Ureter (tissue), 1 donor: ENCODE measurements around the gene CACNA1C. TPM values are rescaled to one million over a fixed set of nuclear protein-coding genes. Genes with fewer than 3 reads are reported as not detected.

Experiments
- DNase-seq: peaks from one replicate; pipeline ENCODE4 v3.0.0-alpha.2; 2020; ENCODE audit warnings: low spot score
- total RNA-seq: library from RNA; stranded (reverse); gene quantifications from one replicate; pipeline ENCODE4 v1.2.4, GENCODE V29; 2023
- donor health status: DM: yes; HTN: yes; CAD: no.

The CACNA1C gene
- total RNA-seq, 1 donor from 2014 or later = 30.1 TPM

DNA sequence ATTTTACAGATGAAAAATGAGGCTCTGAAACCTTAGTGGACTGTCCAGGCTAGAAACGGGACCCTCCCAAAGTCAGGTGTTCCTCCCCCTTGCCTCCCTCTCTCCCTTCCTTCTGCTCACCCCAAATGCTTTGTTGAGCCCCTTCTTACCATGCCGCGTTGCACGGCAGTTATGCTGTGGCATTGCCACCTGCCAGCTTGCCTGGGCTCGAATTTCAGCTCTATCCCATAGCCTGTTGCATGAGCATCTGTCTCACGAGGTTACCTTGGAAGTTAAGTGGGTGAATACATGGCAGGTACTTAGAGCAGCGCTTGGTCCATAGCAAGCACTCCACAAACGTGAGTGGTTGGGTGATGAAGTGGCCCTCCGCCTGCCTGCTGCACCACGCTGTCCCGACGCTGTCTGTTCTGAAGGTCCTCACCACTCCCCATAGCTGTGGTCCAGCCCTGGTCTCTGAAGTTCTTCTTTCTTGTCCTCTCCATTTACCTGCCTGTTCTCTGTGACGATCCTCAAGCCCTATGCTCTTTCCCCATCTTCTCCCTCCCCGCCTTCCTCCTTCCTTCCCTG lies 269.9 kb downstream of the CACNA1C start:
- DNase-seq = no peak

DNA sequence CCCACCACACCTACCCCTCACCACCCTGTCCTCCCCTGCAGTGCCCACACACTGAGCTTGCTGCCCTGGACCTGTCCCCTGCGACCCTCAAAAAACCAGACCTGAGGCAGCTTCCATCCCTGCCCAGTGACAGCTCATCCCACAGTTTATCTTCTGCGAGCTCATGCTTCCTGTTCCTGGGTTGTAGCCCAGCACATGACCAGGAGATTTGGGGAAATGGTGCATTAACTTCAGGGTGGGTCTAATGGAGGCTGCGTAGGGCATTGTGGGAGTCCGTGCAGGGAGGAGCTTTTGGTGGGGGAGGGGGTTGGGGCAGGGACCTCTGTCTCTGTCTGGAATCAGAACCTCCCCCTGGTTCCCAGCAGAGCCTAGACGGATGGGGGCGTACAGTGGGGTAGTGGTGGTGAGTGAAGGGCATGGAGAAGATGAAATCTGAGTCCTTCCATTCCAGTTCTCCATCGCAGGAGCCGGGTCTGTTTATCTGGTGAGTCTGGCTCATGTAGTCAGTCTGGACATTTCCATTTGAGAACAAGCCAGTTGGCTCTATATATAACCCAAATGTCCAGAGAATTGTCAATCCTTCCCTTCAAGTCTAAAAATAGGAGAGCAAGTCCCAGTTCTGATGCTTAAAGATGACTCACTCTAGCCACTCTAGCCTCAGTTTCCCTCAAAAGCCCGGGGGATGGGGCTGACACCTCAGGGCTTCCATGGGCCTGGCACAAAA lies 270.9 kb downstream of the CACNA1C start:
- DNase-seq = no peak

DNA sequence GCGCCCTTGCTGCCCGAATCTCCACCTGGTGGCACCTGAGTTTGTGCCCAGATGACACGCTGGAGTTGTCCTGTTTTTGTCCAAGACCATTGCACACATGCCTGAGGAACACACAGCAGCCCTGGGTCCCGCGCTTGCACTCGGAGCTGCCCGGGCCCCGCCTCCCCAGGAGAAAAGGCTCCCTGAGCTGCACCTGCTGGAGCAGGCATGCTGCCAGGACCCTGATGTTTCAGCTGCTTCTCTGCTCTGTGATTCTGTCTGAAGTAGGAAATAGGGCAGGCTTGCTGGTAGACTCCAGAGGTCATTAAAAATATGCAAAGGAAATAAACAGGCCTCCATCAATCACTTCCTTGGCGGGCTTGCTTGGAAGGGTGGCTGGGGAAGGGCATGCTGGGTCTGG lies 271.6 kb downstream of the CACNA1C start:
- no peak for DNase-seq

DNA sequence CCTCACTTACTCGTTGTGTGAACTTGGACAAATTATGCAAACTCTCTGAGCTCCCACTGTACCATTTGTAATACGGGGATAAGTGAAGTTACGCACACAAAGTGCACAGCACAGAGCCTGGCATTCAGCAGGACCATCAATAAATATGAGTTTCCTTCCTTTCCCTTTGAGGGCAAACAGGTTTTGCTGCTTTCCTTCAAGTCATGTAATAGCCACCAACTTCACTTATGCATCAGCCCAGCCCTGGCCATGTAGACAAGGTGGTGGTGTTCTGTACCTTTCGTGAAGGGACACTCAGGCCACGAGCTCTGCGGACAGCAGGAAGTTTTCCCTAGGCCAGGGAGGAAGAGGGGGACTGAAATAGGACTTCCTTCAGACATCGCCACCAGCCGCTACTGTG lies 272.7 kb downstream of the CACNA1C start:
- no peak for DNase-seq

DNA sequence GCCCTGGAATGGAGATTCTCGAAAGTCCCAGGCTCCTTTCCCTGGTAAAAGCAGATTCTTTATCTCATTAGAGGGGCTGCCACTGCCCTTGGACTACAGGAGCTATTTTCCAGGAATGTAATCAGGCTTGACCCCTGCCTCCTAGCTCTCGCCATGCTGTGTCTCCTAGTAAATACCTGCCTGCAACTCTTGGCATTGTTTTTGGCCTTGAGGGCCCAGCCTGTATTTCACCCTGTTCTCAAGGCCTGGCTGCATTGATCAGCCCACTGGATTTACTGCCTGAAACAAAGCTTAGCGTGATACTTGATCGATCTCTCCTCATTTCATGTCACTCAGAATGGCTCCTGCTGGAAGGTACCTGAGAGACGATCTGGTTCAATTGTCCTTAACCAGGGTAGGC lies 273.7 kb downstream of the CACNA1C start:
- DNase-seq = no peak

DNA sequence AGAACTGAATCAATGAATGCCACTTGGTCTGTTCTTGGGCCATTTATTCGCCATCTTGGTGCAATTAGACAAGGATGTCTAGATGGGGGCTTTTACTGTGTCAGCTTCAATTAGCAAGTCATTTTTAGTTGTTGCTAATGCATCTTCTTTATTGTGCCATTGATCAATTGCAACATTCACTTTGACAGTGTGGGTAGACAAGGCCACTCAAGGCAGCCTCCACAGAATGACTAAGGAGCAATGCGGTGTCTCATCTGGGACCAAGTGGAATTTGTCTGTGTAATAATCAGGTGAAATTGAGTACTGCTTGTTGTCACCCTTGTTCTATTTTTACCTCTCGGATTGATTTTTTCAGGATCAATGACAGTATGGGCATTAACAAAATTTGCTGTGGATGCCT lies 275.9 kb downstream of the CACNA1C start:
- DNase-seq = no peak

DNA sequence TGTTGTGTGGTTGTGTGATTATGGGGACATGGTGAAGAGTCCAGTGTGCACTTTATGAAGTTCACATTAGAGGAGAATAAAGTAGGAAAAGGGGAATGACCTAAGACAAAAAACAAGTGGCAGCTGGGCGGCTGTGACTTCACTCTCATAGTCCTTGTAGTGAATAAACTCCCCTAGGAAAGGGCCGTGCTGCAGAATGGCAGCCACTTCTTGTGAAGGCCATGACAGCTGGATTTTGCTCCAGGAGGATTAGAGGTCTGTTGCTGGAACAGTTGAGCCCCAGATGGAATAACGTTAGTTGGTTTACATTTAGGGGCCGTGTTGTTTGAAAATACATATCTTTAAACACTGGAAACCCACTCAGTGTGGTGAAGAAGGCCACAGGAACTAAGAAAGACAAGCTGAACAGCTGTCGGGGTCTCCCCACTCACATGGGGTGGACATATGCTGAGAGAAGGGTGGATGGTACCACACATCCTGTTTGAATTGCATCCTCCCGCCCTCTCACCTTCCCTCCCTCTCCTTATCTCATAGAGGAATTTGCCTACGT lies 276.9 kb downstream of the CACNA1C start:
- DNase-seq = no peak

DNA sequence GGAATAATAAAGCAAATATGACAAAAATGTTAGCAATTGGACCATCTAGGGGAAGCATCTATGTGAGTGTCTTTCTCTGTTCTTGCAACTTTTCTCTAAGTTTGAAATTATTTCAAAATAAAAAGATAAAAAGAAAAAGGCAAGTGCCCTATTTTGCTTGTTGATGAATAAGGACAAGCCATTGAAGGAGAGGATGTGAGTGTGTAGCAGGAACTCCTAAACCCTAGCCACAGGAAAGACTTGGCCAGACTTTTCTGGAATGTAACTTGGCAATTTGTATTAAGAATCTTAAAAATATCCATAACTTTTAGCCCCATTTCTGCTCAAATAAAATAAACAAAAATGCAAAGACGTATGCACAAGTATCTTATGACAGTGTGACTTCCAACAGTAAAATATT lies 279.4 kb downstream of the CACNA1C start:
- DNase-seq = no peak

DNA sequence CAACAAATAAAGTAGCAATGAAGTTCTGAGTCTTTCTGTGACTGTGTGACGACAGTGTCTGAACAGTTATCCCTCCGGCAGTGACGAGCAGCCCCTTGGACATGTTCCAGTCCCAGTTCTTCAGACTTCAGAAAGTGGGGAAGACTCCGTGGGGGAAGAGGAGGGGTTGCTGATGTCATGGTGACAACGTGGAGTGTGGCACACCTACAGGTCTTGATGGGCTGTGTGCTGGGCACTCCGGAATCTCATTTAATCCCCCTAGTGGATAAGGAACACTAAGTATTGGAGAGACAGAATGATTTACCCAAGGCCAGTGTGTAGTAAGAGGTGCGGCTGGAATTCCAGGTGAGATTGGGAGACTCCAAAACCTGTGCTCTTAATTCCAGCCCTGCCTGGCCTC lies 280.2 kb downstream of the CACNA1C start:
- DNase-seq = no peak

DNA sequence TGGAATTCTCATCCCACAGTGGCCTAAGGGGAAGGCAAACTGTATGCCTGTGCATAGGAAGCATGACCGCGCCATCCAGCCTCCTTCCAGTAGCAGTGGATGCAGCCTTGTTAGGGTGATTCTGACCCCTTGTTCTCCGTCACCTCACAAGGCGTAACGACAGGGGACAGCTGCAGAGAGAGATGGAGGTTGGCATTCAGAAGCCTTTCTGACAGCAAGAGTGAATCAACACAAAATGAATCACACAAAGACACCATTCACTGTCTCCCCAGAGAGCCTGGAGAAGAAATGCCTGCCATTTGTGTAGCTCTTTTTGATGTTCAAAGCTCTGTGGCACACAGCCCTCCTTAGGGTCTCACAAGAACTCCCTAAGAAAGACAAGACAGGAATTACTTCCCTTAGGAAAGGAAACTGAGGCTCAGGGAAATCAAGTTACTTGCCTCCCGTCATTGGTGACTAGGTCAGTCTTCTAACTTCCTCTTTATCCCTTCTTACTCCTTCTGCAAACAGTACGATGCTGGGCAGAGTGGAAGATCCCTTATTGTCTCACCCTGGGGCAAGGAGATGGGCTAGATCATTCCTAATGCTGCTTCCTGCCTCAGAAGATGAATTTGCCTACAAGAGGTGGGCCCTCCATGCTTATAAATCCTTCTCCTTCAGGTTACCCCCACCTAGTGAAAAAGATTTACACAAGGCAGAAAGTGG lies 280.9 kb downstream of the CACNA1C start:
- DNase-seq = no peak

DNA sequence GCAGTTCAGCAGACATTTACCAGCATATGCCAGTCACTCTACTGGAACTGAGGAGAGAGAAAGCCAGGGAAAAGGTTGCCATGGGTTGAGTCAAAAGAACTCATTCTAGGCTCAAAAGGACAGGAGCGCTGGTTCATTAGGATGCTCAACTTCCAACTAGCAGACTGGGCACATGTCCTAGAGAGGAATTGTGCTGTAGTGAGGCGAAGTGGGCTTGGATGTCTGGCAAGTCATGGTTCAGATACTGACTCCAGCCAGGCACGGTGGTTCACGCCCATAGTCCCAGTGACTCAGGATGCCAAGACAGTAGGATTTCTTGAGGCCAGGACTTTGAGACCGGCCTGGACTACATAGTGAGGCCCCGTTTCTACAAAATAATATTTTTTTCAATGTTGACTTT lies 281.5 kb downstream of the CACNA1C start:
- DNase-seq = no peak

DNA sequence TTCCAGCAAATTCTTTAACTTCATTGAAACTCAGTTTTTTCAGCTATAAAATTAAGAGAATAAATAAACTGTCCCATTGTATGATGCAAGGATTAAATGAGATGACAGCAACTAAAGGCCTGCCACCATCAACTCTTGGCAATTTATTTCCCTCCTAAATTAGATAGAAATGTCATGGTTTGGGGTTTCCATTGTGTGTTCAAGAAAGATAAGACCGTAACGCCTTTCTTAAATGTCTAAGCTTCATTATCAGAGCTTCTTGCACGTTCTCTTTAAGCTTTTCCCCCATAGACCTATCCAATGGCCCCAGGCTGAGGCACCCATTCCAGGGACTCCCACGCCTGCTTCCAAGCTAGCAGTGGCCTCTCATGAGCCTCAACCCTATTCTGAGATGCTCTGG lies 281.9 kb downstream of the CACNA1C start:
- DNase-seq = no peak

DNA sequence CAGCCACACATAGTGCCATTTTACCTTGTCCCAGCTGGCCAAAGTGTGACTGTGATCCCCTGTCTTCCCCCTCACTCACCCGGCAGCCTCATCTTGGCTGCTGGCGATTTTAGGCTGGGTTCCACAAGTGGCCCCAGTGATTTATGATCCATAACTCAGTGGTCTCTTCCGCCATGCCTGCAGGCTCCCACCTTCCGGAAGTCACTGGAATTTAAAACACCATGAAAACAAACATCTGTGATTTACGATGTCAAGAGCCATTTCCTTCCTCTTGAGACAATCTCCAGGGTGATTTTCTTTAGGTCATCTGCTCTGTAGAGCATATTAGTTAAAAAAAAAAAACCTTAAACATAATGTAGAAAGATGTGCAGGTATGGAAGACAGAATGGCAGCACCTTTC lies 282.3 kb downstream of the CACNA1C start:
- no peak for DNase-seq

DNA sequence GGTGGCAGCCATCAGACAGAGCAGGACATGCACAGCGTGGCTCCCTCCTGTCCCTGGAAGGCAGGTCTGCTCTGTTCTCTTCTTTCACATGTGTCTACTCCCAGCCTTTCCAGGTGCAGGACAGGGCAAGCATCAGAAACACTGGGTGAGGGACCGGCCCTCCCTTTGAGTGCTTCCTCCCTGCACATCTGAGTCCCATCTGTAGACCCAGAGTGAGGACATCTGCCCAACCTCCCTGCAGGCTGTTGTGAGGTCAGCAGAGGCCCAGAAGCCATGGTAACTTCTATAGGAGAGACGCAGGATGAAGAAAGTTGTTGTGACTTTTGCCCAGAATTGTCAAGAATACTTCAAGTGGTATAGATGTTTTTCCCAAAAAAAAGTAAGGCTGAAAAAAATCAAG lies 282.7 kb downstream of the CACNA1C start:
- no peak for DNase-seq

DNA sequence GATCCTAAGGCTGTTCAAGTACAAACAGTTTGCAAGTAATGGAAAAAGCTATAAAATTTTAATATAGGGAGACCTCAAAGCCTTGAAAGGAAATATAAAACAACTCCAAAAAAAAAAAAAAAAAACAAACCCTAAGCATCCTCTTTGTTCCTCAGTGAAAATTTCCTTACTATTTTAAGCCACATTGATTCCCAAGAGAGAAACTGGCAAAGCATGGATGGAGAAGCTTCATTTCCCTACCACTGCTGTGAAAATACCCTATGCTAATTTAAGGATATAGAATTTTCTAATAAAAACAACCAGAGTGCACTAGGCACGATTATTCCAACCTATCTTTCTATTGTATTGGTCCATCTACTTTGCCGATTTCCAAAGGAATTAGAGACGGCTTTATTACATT lies 283.1 kb downstream of the CACNA1C start:
- no peak for DNase-seq

DNA sequence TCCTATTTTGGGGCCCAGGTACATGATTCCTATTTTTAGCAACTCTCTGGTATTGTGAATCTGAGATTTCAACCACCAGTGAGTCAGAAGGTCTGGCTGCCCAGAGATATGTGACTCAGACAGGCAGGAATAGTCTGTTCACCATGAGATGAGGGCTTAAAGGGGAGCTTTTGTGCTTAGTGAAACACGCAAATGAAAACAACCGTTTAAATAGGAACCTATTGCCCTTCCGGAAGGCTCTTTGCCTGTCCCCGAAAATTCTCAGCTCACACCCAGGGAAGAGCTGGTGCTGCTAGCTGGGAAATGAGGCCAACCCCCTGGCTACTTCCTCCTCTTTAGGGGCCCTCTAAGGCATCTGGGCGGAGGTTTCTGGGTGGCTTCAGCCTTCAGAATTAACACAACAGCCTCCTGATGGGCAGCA lies 283.6 kb downstream of the CACNA1C start:
- no peak for DNase-seq

DNA sequence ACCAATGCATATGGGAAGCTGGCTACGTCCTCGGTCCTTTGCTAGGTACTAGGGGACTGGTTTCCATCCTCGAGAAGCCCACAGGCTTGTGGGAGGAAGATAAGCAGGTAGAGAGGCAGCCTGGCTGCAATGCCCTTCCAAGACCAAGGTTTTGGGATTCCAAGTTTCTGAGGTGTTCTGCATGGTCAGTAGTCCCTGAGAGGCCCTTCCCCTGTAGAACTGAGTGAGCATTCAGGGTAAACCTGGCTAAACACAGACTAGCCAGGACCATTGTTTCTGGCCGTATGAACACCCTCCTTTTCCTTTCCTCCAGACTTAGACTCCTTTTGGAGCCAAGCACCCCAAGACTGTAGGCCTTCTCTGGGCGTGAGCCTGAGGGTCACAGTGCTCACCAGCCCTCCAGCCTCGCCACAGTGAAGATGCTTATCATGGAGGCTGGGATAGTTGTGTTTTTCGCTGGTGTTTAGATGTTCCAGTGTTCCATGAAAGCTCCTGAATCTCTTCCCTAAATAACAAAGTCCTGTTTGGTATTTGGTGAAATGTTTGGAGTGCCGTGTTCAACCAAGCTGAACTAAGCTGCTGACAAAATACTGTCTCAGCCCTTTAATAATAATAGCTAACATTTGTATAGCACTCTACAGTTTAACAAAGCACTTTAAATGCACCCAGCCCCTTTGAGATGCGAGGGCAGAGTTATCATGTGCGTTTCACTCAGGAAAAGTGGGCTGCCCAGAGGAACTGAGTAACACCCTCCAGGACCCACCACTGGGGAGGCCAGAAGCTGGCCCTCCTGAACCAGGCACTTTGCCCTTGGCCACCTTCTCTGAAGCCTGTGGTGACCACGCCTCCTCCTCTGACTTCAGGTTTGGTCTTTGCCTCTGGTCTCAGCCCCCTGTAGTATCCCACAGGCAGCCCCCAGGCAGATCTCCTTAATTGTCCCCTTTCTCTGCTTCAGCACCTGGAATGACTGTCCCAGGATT lies 284.5 kb downstream of the CACNA1C start:
- no peak for DNase-seq

DNA sequence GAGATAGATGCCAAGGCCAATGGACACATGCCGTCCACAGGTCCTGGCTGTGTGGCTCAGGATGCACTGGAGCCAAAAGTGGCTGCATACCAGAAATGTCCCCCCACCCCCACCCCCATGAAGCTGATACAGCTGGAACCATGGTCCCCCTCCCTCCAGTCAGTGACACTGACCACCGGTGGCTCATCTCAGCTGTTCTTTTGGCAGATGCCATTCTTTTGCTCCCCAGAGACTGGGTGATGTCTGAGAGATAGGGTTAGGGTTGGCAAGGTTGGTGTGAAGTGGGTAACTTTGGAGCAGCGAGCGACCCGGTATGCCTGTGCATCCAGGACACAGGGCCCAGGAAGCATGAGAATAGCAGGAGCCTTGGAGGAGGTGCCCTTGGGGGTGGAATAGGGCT lies 285.6 kb downstream of the CACNA1C start:
- no peak for DNase-seq

DNA sequence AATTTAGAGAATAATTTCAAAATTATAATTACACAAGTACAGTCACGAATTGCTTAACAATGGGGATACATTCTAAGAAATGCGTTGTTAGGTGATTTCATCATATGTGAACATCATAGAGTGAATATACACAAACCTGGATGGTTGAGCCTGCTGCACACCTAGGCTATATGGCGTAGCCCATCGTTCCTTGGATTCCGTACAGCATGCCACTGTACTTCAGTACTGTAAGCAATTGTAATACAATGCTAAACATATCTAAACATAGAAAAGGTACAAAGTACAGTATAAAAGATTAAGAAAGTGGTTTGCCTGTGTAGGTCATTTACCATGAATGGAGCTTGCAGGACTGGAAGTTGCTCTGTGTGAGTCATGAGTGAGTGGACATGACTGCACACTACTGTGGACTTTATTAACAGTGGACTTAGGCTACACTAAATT lies 286.2 kb downstream of the CACNA1C start:
- DNase-seq = no peak

DNA sequence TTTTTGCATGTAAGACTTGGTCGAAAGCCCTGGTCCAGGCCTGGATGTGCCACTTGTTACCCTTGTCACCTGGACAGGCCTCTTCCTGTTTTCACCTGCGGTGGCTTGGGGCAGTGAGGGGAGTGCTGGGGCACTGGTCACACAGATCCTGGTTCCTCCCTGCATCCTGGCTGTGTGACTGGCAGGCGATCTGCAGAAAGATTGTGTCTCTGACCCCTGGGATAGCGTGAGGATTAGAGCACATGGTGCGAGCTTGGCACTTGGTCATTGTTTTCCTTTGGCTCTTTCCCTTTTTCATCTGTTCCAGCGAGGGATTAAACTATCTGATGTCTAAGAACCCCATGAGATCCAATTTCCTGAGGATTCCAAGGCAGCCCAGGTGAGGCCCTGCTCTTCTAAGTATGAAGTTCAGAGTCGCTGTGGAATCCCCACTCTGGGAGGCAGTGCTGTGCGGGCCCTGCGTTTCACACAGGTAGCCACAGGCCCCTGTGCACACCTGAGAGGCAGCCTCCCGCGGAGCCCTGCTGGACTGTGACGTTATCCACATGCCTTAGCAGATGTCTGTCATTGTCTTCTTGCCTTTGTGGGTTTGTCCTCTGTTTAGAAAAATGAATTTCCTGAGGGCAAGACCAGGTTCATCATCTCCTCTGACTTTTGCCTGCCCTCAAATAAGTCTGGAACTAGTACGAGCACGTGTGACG lies 288.4 kb downstream of the CACNA1C start:
- DNase-seq = no peak

DNA sequence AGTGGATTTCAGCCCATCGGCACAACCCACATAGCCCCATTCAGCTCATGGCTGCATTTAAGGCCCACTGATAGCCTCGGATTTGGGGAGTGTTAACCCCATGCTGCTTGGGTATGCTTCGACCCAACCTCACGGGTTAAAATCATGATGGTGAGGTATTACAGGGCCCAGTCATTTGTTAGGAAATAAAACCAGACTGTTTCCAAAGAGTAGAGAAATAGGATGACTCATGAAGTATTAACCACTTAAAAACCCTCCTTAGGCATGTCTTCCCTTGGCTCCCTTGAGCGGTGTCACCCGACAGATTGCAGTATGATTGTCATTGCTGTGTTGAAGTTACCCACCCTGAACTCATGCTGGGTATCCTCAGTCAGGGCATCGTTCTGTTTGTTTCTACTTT lies 289.1 kb downstream of the CACNA1C start:
- DNase-seq = no peak
